Parathyroid adenoma (tissue), 2 donors: ENCODE results near the gene FANCC.
A peak's percentile ranks its signal among the peaks of the same experiment; 100 is the strongest.

Source experiments
- H2AFZ ChIP-seq: fragments of 300-600 bp; sonication (generic); one replicate; pipeline ENCODE4 v1.7.0; 2017; ENCODE audit warnings: antibody characterized with exemption, mild to moderate bottlenecking
- H3K27ac ChIP-seq: fragments of 300-600 bp; sonication (generic); one replicate; pipeline ENCODE4 v1.7.0; 2017
- H3K27me3 ChIP-seq: fragments of 300-600 bp; sonication (generic); one replicate; pipeline ENCODE4 v1.7.0; 2017; ENCODE audit warnings: low read length; ENCODE audit not compliant: control insufficient read depth, insufficient read depth
- H3K36me3 ChIP-seq: fragments of 300-600 bp; sonication (generic); one replicate; pipeline ENCODE4 v1.7.0; 2017; ENCODE audit warnings: low read length; ENCODE audit not compliant: control insufficient read depth, insufficient read depth
- H3K4me1 ChIP-seq: fragments of 300-600 bp; sonication (generic); one replicate; pipeline ENCODE4 v1.7.0; 2017; ENCODE audit warnings: control low read depth
- H3K4me2 ChIP-seq: fragments of 300-600 bp; sonication (generic); one replicate; pipeline ENCODE4 v1.7.0; 2017; ENCODE audit warnings: low read length
- H3K4me3 ChIP-seq: fragments of 300-600 bp; sonication (generic); one replicate; pipeline ENCODE4 v1.7.0; 2017; ENCODE audit warnings: low read depth, low read length
- H3K79me2 ChIP-seq: fragments of 300-600 bp; sonication (generic); one replicate; pipeline ENCODE4 v1.7.0; 2017; ENCODE audit warnings: control low read depth
- H3K9ac ChIP-seq: fragments of 300-600 bp; sonication (generic); one replicate; pipeline ENCODE4 v1.7.0; 2017; ENCODE audit warnings: mild to moderate bottlenecking
- H3K9me3 ChIP-seq: fragments of 300-600 bp; sonication (generic); one replicate; pipeline ENCODE4 v1.7.0; 2017; ENCODE audit warnings: low read length; ENCODE audit not compliant: control insufficient read depth
- TF ChIP-seq, protein P1 (sequence below): fragments of 300-600 bp; sonication (generic); IDR thresholded peaks from one replicate; pipeline ENCODE4 v1.7.0; 2017; ENCODE audit warnings: antibody characterized with exemption, mild to moderate bottlenecking
- donor health status: primary hyperparathyroidism.

Gene FANCC

GRCh38 chr9:95132366-95133324 is 184.9 kb downstream of the FANCC start:
- H3K4me3 ChIP-seq: no peak overlapping the region
- H3K79me2 ChIP-seq: no peaks in the 10 kb centered on the region
- H3K27ac ChIP-seq: peak overlapping the region; percentile 78
- no peak overlapping the region for H3K9ac ChIP-seq
- peaks cover 11% of the 10 kb centered on the region for H3K4me1 ChIP-seq
- peak overlapping the region; percentile 9 for H3K4me2 ChIP-seq
- no peaks in the 10 kb centered on the region for H3K9me3 ChIP-seq
- peak overlapping the region; percentile 46 for H2AFZ ChIP-seq
- no peaks in the 10 kb centered on the region for H3K36me3 ChIP-seq
- no peaks in the 10 kb centered on the region for H3K27me3 ChIP-seq
- TF ChIP-seq, protein P1, sequence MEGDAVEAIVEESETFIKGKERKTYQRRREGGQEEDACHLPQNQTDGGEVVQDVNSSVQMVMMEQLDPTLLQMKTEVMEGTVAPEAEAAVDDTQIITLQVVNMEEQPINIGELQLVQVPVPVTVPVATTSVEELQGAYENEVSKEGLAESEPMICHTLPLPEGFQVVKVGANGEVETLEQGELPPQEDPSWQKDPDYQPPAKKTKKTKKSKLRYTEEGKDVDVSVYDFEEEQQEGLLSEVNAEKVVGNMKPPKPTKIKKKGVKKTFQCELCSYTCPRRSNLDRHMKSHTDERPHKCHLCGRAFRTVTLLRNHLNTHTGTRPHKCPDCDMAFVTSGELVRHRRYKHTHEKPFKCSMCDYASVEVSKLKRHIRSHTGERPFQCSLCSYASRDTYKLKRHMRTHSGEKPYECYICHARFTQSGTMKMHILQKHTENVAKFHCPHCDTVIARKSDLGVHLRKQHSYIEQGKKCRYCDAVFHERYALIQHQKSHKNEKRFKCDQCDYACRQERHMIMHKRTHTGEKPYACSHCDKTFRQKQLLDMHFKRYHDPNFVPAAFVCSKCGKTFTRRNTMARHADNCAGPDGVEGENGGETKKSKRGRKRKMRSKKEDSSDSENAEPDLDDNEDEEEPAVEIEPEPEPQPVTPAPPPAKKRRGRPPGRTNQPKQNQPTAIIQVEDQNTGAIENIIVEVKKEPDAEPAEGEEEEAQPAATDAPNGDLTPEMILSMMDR: no peak

GRCh38 chr9:95131023-95131943 is 186.2 kb downstream of the FANCC start:
- Histone ChIP-seq H3K9me3 (no peaks in the 10 kb centered on the region), H3K79me2 (no peaks in the 10 kb centered on the region), H3K9ac (no peak overlapping the region), H2AFZ (peak overlapping the region; percentile 33), H3K4me3 (no peak overlapping the region), H3K27me3 (no peaks in the 10 kb centered on the region), H3K27ac (peak overlapping the region; percentile 78), H3K36me3 (no peaks in the 10 kb centered on the region), H3K4me1 (peaks cover 11% of the 10 kb centered on the region), H3K4me2 (no peak overlapping the region)
- TF ChIP-seq, protein P1: peak; percentile 68

GRCh38 chr9:95130484-95130883 is 187.0 kb downstream of the FANCC start:
- Histone ChIP-seq H3K4me3 (no peak overlapping the region), H3K9me3 (no peaks in the 10 kb centered on the region), H3K4me2 (no peak overlapping the region), H3K27me3 (no peaks in the 10 kb centered on the region), H3K27ac (no peak overlapping the region), H3K4me1 (peaks cover 11% of the 10 kb centered on the region), H2AFZ (no peak overlapping the region), H3K36me3 (no peaks in the 10 kb centered on the region), H3K79me2 (no peaks in the 10 kb centered on the region), H3K9ac (no peak overlapping the region)
- TF ChIP-seq, protein P1: no peak

DNA sequence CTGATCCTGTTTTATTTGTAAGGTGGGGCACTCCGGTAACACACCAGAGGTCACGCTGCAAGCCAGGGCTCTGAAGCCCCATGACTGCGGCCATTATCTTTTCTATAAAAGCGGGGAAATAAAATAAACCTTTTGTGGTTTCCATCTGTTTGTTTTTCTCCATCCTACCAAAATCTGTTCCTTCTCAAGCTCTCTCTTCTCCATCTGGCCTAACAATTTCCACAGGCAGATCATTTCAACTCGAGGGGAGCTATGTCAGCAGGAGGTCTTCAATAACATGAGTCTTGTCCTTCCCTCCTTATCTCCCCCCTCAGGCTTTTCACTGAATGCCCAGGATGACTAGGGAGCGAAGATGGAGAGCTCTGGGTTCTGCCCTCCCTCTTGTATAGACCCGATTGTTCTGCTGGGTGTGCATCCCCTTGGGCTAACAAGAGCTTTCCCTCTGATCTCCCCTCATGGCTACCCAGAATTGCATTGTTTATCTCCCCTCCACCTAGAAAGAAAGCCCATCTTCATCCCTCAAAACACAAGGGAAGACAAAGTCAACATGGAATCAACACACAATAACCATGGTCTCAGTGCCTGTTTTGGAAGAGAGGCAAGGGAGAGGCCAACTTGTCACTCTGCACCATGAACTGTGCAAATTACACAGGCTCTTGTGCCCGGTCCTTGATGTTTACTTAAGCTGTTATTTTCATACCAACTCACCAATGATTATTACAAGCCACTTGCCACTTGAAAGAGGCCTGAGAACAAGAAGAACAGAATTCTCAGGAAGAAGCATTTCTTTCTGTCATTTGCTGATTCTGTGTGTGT is 187.8 kb downstream of the FANCC start:
- Histone ChIP-seq H2AFZ (no peak overlapping the region), H3K36me3 (no peaks in the 10 kb centered on the region), H3K27me3 (no peaks in the 10 kb centered on the region), H3K9ac (no peak overlapping the region), H3K9me3 (no peaks in the 10 kb centered on the region), H3K4me3 (no peak overlapping the region), H3K4me1 (peaks cover 11% of the 10 kb centered on the region), H3K79me2 (no peaks in the 10 kb centered on the region), H3K27ac (no peak overlapping the region), H3K4me2 (no peak overlapping the region)
- TF ChIP-seq, protein P1: no peak
